WTC11 (cell line): ENCODE data around the gene IFITM2. TPM values are rescaled to one million over a fixed set of nuclear protein-coding genes. Genes with fewer than 3 reads are reported as not detected.

Experiments used
- ATF1 ChIP-seq: sonication (generic); formaldehyde crosslinking; IDR thresholded peaks from 2 replicates; pipeline ENCODE4 v1.8.1; 2023; ENCODE audit warnings: mild to moderate bottlenecking, moderate library complexity, missing genetic modification reagents
- E2F4 ChIP-seq: sonication (generic); formaldehyde crosslinking; IDR thresholded peaks from 2 replicates; pipeline ENCODE4 v1.8.1; 2022; ENCODE audit warnings: low read depth, mild to moderate bottlenecking, moderate library complexity, missing genetic modification reagents, borderline replicate concordance
- ELF4 ChIP-seq: sonication (generic); formaldehyde crosslinking; IDR thresholded peaks from 2 replicates; pipeline ENCODE4 v1.8.1; 2022; ENCODE audit warnings: low read depth, mild to moderate bottlenecking, moderate library complexity, missing genetic modification reagents
- JAZF1 ChIP-seq: fragments of 250-450 bp; sonication (Bioruptor Pico); IDR thresholded peaks from 2 replicates; pipeline ENCODE4 v1.9.0; 2021; ENCODE audit warnings: moderate library complexity, mild to moderate bottlenecking, inconsistent platforms
- KAT7 ChIP-seq: sonication (generic); formaldehyde crosslinking; IDR thresholded peaks from 2 replicates; pipeline ENCODE4 v1.8.1; 2023; ENCODE audit warnings: missing genetic modification reagents, mild to moderate bottlenecking, borderline replicate concordance
- NR3C1 ChIP-seq: sonication (generic); formaldehyde crosslinking; conservative IDR thresholded peaks from 2 replicates; pipeline ENCODE4 v1.8.1; 2023; ENCODE audit warnings: low read depth, mild to moderate bottlenecking, missing genetic modification reagents
- PRDM15 ChIP-seq: sonication (generic); formaldehyde crosslinking; IDR thresholded peaks from 2 replicates; pipeline ENCODE4 v1.8.0; 2022; ENCODE audit warnings: missing genetic modification reagents
- PREB ChIP-seq: sonication (generic); formaldehyde crosslinking; IDR thresholded peaks from 2 replicates; pipeline ENCODE4 v1.8.1; 2022; ENCODE audit warnings: mild to moderate bottlenecking, missing genetic modification reagents, moderate library complexity, borderline replicate concordance
- RELA ChIP-seq: sonication (generic); formaldehyde crosslinking; IDR thresholded peaks from 2 replicates; pipeline ENCODE4 v1.8.1; 2022; ENCODE audit warnings: missing genetic modification reagents, mild to moderate bottlenecking, borderline replicate concordance
- RORB ChIP-seq: fragments of 250-450 bp; sonication (Bioruptor Pico); IDR thresholded peaks from 2 replicates; pipeline ENCODE4 v1.9.0; 2021; ENCODE audit warnings: mild to moderate bottlenecking
- SMAD3 ChIP-seq: sonication (generic); formaldehyde crosslinking; IDR thresholded peaks from 2 replicates; pipeline ENCODE4 v1.8.0; 2022; ENCODE audit warnings: missing genetic modification reagents, mild to moderate bottlenecking, borderline replicate concordance
- TEAD1 ChIP-seq: sonication (generic); formaldehyde crosslinking; IDR thresholded peaks from 2 replicates; pipeline ENCODE4 v1.8.0; 2022; ENCODE audit warnings: mild to moderate bottlenecking, missing genetic modification reagents
- TEAD4 ChIP-seq: sonication (generic); formaldehyde crosslinking; IDR thresholded peaks from 2 replicates; pipeline ENCODE4 v1.8.0; 2022; ENCODE audit warnings: mild to moderate bottlenecking, missing genetic modification reagents
- ZNF219 ChIP-seq: sonication (generic); formaldehyde crosslinking; IDR thresholded peaks from 2 replicates; pipeline ENCODE4 v1.8.0; 2023; ENCODE audit warnings: missing genetic modification reagents, mild to moderate bottlenecking, borderline replicate concordance
- ZNF281 ChIP-seq: sonication (generic); formaldehyde crosslinking; IDR thresholded peaks from 2 replicates; pipeline ENCODE4 v1.8.0; 2023; ENCODE audit warnings: mild to moderate bottlenecking, missing genetic modification reagents
- ZNF396 ChIP-seq: fragments of 250-450 bp; sonication (Bioruptor Pico); IDR thresholded peaks from 2 replicates; pipeline ENCODE4 v1.8.0; 2021; ENCODE audit warnings: mild to moderate bottlenecking, moderate library complexity, borderline replicate concordance
- ZNF416 ChIP-seq: fragments of 250-450 bp; sonication (Bioruptor Pico); IDR thresholded peaks from 2 replicates; pipeline ENCODE4 v1.9.0; 2021; ENCODE audit warnings: mild to moderate bottlenecking, inconsistent platforms
- ZNF425 ChIP-seq: fragments of 250-450 bp; sonication (Bioruptor Pico); conservative IDR thresholded peaks from 2 replicates; pipeline ENCODE4 v1.9.0; 2021; ENCODE audit warnings: mild to moderate bottlenecking
- ZNF512 ChIP-seq: sonication (generic); formaldehyde crosslinking; IDR thresholded peaks from 2 replicates; pipeline ENCODE4 v1.8.1; 2022; ENCODE audit warnings: missing genetic modification reagents, borderline replicate concordance
- ZNF532 ChIP-seq: fragments of 250-450 bp; sonication (Bioruptor Pico); IDR thresholded peaks from 2 replicates; pipeline ENCODE4 v1.9.0; 2021; ENCODE audit warnings: mild to moderate bottlenecking, borderline replicate concordance
- total RNA-seq: library from RNA; stranded (reverse); gene quantifications from 3 replicates; pipeline ENCODE4 v1.2.3, GENCODE V29; 2021

IFITM2 gene
- total RNA-seq, 1 experiment from 2014 or later = 436 TPM

GRCh38 chr11:316031-316701 is 8.6 kb downstream of the IFITM2 start (continued):
- TF ChIP-seq TEAD4 (CRISPR knock-in tag) (0 out of 2 replicates have a peak, but pooled peaks have one; percentile 17), E2F4 (CRISPR knock-in tag) (no peak), TEAD1 (CRISPR knock-in tag) (0 out of 2 replicates have a peak, but pooled peaks have one; percentile 32), PREB (CRISPR knock-in tag) (no peak), ATF1 (CRISPR knock-in tag) (no peak), ZNF281 (CRISPR knock-in tag) (no peak), KAT7 (CRISPR knock-in tag) (no peak), JAZF1 (no peak), ZNF396 (no peak), ZNF512 (CRISPR knock-in tag) (no peak), ZNF219 (CRISPR knock-in tag) (no peak; the same call in 1 of the 2 replicates), ZNF532 (CRISPR knock-in tag) (no peak), ZNF425 (no peak), ELF4 (CRISPR knock-in tag) (no peak), NR3C1 (no peak), RORB (CRISPR knock-in tag) (no peak), ZNF416 (no peak), RELA (CRISPR knock-in tag) (no peak; the same call in 1 of the 2 replicates), SMAD3 (CRISPR knock-in tag) (no peak), PRDM15 (CRISPR knock-in tag) (0 out of 2 replicates have a peak, but pooled peaks have one; percentile 19)
